NB4 (cell line): ENCODE results near the gene UCK2.

ENCODE experiments used
- CTCF ChIP-seq: IDR thresholded peaks from one replicate; pipeline ENCODE4 v1.5.1; 2012; ENCODE audit warnings: low read depth, low read length
- MAX ChIP-seq: IDR thresholded peaks from 2 replicates; pipeline ENCODE4 v1.6.1; 2011; ENCODE audit warnings: low read depth, low read length
- MYC ChIP-seq: IDR thresholded peaks from 2 replicates; pipeline ENCODE4 v1.6.1; 2011; ENCODE audit warnings: low read depth, low read length
- POLR2A ChIP-seq: IDR thresholded peaks from 2 replicates; pipeline ENCODE4 v1.6.1; 2011; ENCODE audit warnings: mild to moderate bottlenecking; ENCODE audit not compliant: insufficient read length; ENCODE audit errors: extremely low read depth

GRCh38 chr1:165874643-165875042 lies 47.2 kb downstream of the UCK2 start:
- TF ChIP-seq CTCF = no peak
- no peak for TF ChIP-seq POLR2A
- TF ChIP-seq MAX = no peak
- TF ChIP-seq MYC = no peak
